ENCODE data around the gene ZNF652.
"Not testable (repeated sequence)": the region's sequence is repeated elsewhere in the genome, so short reads cannot be mapped to it uniquely, and the experiment has no call there.

The ZNF652 gene

DNA sequence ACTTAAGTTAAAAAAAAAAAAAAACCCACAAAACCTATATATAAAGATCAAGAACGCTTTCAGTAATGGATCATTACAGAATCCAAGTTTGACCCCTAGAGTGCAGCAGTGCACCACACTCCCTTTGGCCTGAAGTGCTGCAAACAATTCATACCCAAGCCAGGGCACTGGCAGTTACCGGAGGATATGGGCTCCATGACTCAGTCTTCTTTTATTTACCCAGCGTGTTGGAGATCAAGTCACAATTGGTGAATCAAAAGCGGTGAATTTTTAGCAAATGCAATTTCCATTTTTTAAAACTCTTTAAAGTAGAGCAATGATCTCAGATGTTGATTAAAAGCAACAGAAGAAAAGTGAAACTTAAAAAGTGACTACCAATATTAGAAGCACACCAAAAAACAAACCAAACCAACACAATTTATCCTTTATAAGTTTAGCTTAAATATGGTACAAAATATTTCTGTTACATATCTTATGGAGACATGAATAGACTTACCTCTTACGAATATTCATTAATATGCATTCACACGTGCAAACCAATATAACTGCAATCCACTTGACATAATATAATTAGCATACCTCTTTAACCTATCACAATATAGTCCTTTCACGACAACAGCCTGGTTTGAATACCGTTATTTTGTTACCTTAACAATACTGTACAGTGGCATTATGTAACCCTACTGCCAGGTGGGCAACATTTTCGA lies 46.3 kb downstream of the ZNF652 start:
- peak; percentile 40 to 55 for DNase-seq (ENCODE audit: low read depth in 2 of 2)

DNA sequence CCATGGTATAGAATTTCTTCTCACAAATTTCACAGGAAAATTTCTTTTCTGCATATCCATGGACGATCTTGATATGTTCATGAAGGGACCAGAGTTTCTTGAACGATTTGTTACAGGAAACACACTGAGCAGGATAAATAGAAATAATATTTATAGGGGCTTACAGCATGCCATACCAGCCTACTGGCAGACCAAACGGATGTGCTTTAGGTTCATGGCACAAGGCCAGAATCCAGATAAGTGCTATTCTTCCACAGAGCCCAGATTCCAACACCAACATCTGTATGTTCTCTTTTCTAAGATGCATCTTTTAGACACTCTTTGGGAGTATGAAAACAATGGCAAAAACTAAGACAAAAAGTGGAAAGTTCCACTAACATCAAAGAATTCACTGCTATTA lies 49.3 kb downstream of the ZNF652 start:
- DNase-seq (ENCODE audit: low read depth in 2 of 2): no peak

DNA sequence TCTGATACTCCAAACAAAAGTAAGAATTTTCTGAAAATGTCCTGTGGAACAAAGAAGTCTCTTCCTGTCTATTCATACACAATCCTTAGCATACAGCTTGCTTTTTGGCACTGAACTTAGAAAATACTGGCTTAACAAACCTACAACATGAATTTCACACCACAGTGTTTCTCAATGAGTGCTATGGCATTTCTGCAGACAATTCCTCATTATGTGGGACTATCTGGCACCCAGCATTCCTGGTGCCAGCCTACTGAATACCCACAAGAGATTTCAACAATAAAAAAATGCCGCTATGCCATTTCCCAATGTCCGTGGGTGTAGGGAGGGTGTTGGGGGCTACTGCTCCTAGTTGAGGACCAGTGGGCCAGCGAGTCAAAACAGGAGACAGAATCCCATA lies 62.1 kb downstream of the ZNF652 start:
- DNase-seq (ENCODE audit: low read depth in 2 of 2): no peak

DNA sequence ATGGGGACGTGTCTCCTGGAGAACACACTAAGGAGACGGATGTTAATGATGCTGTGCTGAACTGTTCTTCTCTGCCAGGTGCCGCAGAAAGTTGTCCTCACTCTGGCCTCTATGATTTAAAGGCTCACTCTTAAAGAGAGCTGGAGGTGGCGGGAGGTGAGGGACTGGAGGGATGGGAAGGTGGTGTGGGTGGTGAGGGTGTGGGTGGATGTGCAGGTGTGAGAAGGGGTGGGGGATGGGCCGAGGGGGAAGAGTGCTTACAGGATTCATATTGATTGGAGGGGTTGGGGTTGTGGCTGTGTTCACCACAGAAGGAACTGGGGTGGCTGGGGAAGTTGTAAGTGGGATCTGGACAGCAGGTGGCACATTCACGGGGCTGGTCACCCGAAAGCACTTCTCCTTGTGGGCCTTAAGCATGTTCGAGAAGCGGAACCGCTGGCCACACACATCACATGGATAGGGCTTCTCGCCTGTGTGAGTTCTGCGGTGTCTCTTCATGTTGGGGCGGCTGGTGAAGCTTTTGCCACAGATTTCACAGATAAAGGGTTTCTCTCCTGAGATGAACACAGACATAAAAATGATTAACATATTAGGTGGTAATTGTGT lies 63.6 kb downstream of the ZNF652 start:
- no peak for DNase-seq (ENCODE audit: low read depth in 2 of 2)

DNA sequence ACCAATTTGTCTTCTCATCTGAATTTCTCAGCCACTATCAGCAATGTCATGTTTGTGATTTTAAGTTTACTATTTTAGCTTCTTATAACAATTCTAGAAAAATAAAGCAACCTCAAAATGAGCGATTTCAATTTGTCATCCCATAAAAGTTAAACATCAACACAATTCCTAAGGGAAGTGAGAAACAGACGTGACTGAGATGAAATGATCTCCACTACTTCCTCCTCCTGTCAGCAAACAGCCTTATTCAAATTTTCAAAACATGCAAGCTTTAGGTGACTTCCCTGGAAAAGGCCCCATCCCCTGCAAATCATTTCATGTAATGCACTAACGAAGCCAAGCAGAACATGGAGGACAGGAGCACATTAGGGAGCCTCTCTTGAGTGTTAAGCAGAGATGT lies 64.9 kb downstream of the ZNF652 start:
- no peak for DNase-seq (ENCODE audit: low read depth in 2 of 2)

DNA sequence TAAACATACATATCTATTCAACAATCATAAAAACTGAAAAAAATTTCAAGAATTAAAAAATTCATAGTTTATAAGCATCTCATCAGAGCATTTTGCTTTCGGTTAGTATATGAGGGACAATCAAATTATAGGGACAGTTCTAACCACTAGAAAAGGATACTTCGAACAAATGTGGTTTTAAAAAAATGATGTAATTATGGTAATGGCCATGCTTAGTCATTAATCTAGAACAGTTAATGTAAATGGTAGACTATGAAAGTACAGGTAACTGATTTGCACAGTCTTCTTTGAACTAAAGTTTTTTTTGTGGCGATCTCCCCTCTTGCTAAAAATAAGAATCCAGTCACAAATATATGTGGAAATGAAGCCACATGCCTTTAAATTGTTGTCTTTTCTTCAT lies 67.9 kb downstream of the ZNF652 start:
- DNase-seq (ENCODE audit: low read depth in 2 of 2): no peak

DNA sequence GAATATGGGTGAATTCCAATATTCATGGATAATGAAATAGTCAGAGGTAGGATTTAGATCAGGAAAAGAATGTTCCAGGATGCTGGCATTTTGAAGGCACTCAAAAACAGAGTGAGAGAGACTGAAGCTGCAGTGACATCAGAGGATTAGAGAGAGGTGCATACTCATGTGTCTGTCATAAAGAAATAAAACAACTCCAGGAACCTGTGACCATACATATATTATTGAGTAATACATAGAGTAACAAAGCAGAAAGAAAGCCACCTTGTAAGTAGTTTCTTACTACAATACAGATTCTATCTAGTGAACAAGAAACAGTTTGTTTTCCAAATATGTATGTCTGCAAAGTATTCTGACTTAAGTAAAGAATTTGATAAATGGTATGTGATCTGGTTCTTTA lies 69.1 kb downstream of the ZNF652 start:
- DNase-seq (ENCODE audit: low read depth in 2 of 2): no peak

DNA sequence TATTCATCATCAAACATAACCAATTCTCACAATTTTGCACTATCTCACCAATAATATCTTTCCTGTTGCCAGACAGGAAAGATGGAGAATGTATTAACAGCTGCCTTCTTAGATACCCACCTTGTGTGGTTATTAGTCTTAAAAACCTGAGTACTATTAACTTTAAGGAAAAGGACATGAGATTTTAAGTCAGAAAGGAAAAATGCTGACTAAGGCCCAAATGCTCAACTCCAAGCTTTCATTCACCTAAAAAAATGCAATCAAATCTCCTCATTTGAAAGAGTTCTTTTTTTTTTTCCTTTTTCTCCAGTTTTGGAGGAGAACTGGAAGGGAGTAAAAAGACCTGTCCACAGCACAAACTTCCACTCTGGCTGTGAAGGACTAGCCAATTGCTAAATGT lies 70.1 kb downstream of the ZNF652 start:
- no peak for DNase-seq (ENCODE audit: low read depth in 2 of 2)

DNA sequence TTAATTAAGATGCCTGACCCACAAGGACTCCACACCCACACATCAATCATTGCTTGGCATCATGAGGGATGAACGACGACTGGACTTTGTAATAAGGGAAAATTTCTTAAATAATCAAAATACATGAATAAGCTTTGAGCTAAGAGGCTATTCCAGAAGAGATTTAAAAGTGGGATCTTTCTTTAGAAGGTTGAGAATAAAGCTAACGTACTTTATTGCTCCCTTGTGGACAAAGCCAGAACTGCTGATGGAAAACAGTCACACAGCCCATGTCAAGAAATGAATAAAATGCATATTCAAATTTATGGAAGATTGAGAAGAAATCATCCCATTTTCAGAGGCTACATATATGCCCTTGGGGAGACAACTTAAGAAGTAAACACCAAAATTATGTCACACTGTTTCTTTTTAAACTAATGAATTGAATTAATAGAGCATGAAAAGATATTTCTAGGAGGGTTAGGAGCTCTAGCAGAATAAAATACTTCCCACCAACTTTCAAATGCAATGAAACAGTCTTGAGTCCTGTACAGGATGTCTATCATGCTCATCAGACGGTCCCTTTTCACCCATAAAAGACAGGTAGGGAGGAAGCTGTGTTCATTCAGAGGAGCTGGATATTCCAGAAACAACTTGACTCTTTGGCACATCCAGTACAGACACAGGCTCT lies 71.2 kb downstream of the ZNF652 start:
- DNase-seq (ENCODE audit: low read depth in 2 of 2): no peak

DNA sequence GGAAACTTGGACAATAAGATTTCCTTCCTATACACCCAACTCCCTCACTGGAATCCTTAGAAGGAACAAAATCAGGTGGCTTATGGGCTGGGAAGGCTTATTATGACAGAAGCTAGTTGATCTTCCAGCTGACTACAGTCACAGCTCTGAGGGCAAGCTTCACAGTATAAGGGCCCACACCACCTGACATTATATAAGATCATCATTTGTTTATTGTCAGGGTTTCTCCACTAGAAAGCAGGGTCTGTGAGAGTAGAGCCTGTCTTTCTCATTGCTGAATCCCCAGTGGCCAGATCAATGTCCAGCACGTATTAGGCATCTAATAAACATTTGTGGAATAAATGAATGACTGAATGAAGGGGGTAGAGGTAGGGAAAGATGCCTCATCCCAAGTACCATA lies 73.7 kb downstream of the ZNF652 start:
- no peak for DNase-seq (ENCODE audit: low read depth in 2 of 2)

DNA sequence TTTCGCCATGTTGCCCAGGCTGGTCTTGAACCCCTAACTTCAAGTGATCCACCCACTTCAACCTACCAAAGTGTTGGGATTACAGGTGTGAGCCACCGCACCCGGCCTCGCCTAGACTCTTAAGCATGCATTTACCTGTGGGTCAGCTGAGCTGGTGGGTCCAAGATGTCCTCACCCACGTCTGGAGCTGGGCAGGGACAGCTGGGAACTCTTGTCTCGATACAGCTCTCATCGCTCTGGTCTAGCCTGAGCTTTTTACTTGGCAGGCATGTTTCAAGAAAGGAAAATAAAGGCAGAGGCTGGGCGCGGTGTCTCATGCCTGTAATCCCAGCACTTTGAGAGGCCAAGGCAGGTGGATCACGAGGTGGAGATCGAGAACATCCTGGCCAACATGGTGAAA lies 74.6 kb downstream of the ZNF652 start:
- DNase-seq (ENCODE audit: low read depth in 2 of 2): no peak

DNA sequence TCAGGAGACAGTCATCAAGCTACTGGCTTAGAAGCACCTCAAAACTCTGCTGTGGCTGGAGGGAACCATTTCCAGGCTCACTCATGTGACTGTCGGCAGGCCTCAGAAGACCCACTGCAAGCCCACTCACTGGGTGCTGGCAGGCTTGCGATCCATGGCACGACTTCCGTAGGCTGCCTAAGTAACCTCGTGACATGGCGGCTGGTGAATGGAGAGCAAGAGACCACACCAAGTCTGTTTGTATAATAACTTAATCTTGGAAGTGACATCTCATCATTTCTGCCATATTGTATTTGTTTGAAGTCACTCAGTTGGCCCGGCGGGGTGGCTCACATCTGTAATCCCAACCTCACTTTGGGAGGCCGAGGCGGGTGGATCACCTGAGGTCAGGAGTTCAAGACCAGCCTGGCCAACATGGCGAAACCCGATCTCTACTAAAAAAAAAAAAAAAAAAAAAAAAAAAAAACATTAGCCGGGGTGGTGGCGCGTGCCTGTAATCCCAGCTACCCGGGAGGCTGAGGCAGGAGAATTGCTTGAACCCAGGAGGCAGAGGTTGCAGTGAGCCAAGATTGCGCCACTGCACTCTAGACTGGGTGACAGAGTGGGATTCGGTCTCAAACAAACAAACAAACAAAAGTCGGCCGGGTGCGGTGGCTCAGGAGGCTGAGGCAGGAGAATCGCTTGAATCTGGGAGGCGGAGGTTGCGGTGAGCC lies 75.6 kb downstream of the ZNF652 start:
- DNase-seq (ENCODE audit: low read depth in 2 of 2): not testable (repeated sequence)

DNA sequence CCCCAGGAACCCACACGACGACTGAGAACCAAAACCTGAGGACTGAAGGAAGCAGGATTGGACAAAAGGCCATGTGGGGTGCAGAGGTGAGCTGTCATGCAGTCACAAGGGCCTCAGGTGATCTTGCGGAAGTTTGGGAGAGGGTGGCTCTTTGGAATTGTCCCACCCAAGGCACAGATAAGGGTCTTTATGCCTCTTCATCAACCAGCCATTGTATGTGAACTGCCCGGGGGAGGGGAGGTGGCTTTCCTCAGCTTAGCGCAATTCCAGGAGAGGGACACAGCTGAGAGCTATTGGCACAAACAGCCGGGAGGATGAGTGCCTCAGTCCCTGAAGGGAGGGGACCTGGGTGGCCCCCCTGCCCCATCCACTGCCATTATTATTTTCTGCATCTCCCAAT lies 76.3 kb downstream of the ZNF652 start:
- DNase-seq (ENCODE audit: low read depth in 2 of 2): no peak

DNA sequence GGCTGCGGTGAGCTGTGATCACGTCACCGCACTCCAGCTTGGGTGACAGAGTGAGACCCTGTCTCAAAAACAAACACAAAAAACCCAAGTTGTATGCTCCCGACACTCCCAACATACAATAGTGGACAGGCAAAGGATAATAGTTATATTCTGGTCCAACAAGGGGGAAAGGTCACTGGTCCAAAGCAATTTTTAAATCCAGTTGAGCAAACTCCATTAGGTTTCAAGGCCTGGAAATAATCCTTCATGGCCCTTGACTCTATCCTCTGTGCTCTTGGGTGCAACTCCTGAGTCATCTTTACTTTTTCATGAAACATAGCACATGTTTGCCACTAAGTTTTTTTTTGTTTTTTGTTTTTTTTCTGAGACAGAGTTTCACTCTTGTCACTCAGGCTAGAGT lies 81.1 kb downstream of the ZNF652 start:
- no peak for DNase-seq (ENCODE audit: low read depth in 2 of 2)

DNA sequence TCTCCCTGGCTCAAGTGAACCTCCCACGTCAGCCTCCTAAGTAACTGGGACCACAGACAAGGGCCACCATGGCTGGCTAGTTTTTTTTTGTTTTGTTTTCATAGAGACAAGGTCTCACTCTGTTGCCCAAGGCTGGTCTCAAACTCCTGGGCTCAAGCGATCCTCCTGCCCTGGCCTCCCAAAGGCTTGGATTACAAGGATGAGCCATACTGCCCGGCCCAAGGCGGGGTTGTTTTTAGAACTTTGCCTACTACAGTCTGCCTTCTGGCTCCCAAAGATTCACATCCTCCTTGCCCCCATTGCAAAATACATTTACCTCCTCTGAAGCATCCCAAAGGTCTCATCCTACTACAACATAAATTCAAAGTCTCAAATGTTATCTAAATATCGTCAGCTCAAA lies 82.0 kb downstream of the ZNF652 start:
- no peak for DNase-seq (ENCODE audit: low read depth in 2 of 2)

DNA sequence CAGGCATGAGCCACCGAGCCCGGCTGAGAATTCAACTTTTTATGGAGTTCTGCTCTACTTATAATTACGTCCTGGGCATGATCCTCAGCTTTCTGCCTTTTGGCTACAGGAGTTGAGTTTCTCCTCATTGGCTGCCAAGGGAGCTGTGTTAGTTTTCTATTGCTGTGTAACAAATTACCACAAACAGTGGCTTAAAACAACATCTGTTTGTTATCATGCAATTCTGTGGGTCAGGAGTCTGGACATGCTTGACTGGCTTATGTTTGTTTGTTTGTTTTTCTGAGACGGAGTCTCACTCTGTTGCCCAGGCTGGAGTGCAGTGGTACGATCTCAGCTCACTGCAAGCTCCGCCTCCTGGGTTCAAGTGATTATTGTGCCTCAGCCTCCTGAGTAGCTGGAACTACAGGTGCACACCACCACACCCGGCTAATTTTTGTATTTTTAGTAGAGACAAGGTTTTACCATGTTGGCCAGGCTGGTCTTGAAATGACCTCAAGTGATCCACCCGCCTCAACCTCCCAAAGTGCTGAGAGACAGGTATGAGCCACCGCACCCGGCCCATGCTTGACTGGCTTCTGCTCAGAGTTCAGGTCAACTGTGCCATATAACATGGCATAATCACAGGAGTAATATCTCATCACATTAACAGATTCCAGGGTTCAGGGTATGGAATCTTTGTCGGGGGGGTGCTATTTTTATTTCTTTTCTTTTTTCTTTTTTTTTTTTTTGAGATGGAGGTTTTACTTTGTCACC lies 82.6 kb downstream of the ZNF652 start:
- not testable (repeated sequence) for DNase-seq (ENCODE audit: low read depth in 2 of 2)

DNA sequence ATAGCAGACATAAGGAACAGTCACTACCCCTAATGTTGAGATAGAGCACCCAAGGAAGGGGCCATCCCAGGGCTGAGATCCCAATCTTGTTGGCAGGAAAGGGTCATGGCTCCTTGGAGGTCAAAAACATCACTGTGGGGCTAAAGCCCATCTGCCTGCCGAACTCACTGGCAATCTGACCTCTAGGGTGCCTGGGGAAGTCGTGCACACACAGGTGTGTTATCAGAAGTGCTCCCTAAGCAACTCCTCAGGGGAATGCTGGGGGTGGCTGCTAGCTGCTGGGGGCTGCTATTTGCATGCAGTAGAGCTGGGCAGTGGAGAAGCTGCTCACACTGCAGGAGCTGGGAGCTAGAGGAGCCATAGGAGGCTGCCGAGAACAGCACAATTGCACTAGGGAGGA lies 84.0 kb downstream of the ZNF652 start:
- no peak for DNase-seq (ENCODE audit: low read depth in 2 of 2)

DNA sequence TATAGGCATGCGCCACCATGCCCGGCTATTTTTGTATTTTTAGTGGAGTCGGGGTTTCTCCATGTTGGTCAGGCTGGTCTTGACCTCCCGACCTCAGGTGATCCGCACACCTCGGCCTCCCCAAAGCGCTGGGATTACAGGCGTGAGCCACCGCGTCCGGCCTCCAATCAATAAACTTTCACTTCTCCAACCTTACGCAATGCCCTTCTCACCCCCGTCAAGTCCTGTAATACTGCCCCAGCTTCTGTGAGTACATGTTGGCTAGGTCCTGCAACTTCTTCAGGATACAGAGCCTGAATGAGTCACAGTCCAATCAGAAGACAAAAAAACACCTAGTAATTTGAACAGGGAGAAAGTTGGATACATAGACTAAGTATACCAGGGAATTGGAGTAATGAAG lies 84.4 kb downstream of the ZNF652 start:
- no peak for DNase-seq (ENCODE audit: low read depth in 2 of 2)

DNA sequence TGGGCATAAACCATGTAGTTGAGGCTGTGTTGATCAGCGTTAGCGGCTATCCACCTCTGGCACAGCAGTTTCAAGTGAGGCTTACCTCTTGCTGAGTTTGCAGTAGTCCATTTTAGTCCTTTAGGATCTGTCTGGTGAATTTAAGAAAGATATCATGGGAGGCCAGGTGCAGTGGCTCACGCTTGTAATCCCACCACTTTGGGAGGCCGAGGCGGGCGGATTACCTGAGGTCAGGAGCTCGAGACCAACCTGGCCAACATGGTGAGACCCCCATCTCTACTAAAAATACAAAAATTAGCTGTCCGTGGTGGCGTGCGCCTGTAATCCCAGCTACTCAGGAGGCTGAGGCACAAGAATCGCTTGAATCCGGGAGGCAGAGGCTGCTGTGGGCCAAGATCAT lies 86.1 kb downstream of the ZNF652 start:
- not testable (repeated sequence) for DNase-seq (ENCODE audit: low read depth in 2 of 2)

DNA sequence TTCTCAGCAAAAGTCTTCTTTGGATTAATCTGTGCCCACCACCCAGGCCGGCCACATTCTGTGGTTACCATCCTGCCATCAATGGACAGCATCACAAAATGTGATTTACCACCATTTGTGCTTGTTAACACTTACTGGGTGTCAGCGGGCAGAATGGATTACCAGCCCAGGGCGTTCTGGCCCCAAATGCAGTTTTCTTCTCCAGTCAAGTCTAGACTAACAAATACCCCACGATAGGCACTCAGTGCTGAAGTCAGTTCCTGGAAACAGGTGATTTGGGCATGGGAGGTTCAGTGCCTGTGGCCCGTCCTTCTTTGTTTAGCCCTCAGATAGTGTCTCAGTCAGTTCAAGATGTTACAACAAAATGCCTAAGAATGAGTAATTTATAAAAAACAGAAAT lies 92.7 kb downstream of the ZNF652 start:
- no peak for DNase-seq (ENCODE audit: low read depth in 2 of 2)

DNA sequence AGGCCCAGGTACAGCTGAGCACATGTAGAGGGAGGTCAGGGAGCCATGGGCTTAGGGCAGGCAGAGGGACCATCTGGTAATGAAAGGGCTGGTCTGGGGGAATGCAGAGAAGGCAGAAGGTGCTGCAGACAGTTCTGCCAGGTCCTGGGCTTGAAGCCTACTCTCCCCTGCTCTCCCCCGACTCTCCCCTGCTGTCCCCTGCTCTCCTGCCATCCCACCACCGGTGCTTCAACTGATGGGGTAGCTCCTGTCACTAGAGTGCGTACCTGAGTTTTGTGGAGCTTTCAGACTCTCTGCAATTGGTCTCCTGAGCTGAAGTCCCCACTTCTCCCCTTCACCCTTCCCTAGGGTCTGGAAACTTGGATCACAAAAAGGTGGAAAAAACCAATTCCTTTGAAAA lies 94.1 kb downstream of the ZNF652 start:
- no peak for DNase-seq (ENCODE audit: low read depth in 2 of 2)

DNA sequence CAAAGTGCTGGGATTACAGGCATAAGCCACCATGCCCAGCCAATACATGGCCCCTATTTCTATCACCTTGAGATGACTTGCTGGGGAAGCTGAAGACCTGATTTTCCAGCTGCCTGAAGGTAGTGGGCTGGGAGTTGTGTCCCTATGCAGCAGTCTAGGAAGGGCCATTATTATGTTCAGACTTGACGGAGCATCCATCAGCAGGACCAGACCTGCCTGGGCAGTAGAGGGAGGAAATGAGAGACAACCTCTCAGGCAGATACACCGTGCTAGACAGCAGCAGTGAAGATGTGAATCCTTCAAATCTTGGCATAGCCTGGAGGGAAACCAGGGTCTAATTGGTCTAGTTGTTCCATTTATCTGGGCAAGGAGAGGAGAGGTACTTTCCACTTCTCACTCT lies 95.8 kb downstream of the ZNF652 start:
- DNase-seq (ENCODE audit: low read depth in 2 of 2): no peak
